Left colon (tissue), 2 donors: ENCODE data around the gene TRIM72. TPM values are rescaled to one million over a fixed set of nuclear protein-coding genes. Genes with fewer than 3 reads are reported as not detected.
"Not testable (repeated sequence)": the region's sequence is repeated elsewhere in the genome, so short reads cannot be mapped to it uniquely, and the experiment has no call there.

Experiments
- ATAC-seq: fragments of 200-7000 bp; cut with Tn5 transposase; one replicate; pipeline ENCODE4 v1.9.1; 2020; ENCODE audit warnings: mild to moderate bottlenecking, moderate library complexity
- DNase-seq, 2 donors: peaks; one replicate each; pipeline ENCODE4 v3.0.0-alpha.2; 2020
- intact Hi-C, 2 donors: fragments of 100-400 bp; cut with DNase I in 1 of 2; cut with micrococcal nuclease in 1 of 2; formaldehyde crosslinking; loops; one replicate each; pipeline versions ENCODE4 v1.11.2 to v1.14.0; 2022; cut with DNase I, micrococcal nuclease
- total RNA-seq, 2 donors: library from RNA; stranded (reverse); fragmentation: NEBNext Ultra II Directional; extraction: Animal tissue kit (Norgen Biotek cat#: 25700); gene quantifications; one replicate each; pipeline ENCODE4 v1.2.1, GENCODE V29; 2021
- donor health status: DM: no; HTN: no; CAD: no.
- donor health status: DM: yes; HTN: yes; CAD: no.

The TRIM72 gene
- total RNA-seq, 2 donors from 2014 or later: not detected

- ATAC-seq: no peak
- no peak for DNase-seq
- intact Hi-C loops: no loop called here
These were observed 57.8 kb downstream of the TRIM72 start for GRCh38 chr16:31271621-31272190.

DNA sequence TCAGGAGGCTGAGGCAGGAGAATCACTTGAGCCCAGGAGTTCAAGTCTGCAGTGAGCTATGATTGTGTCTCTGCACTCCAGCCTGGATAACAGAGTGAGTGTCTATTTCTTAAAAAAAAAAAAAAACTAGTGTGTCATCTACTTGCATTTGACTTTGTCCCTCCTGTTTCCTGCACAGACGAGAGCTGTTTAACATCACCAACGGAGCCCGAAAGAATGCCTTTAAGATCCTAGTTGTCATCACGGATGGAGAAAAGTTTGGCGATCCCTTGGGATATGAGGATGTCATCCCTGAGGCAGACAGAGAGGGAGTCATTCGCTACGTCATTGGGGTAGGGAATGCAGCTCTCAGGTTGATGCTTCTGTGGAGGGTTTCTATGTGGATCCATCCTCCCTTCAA, 59.3 kb downstream of the TRIM72 start:
- ATAC-seq (no peak), DNase-seq (no peak)

DNA sequence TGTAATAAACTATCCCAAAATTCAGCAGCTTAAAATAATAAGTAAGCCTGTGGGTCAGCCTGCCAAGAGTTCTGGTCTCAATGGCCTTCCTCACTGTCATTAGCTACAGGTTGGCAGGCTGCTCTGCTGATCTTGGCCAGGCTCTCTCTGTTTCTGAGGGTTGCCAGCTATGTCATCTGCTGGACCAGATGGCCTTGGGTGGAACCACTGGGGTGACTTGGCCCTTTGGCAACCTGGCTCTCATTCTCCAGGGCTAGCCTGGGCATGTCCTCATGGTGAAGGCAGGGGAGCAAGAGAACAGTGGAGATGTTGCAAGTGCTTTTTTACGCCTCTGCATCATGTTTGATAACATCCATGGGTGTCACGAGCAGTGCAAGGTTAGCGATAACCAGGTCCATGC, 59.8 kb downstream of the TRIM72 start:
- DNase-seq (no peak), ATAC-seq (no peak)
- intact Hi-C loops: no loop called here

More for the DNA sequence above, 59.3 kb downstream of the TRIM72 start:
- intact Hi-C loops: no loop called here

DNA sequence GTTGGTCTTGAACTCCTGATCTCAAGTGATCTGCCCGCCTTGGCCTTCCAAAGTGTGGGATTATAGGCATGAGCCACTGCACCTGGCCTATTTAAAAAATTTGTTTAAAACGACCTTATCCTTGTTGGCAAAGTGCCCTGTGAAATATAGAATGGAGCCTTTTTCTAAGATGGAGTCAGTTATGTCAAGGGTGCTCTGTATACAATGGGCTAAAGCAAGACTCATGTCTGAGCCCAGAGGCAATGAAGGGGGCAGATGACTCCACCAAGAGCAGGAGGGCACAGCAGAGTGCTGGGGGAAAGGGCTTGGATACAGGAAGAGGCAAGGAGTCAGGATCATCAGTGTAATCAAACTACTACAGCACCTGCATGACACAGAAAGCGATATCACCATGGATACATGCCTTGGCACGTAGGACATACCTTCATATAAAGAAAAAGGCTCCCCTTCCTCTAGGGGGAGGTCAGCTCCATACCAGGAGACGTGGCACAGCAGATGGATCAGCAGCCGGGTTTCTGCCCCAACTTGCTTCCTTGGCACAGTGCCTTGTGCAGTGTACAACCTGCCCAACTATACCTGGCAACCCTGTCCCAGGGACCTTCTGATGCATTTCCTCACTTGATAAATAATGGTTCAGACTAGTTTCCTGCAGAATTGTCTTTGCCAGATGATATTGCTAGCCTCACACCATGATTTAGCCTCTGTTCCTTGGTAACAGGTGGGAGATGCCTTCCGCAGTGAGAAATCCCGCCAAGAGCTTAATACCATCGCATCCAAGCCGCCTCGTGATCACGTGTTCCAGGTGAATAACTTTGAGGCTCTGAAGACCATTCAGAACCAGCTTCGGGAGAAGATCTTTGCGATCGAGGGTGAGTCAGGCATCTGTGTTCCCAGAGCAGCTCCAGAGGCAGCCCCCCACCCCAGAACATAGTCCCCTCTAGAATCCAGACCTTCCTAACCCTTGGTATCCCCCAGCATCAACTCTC, 61.2 kb downstream of the TRIM72 start:
- ATAC-seq (no peak), DNase-seq (no peak)
- intact Hi-C loops: no loop called here

- intact Hi-C loops: no loop called here
- DNase-seq (no peak), ATAC-seq (no peak)
These were observed 62.7 kb downstream of the TRIM72 start for GRCh38 chr16:31276600-31276999.

DNA sequence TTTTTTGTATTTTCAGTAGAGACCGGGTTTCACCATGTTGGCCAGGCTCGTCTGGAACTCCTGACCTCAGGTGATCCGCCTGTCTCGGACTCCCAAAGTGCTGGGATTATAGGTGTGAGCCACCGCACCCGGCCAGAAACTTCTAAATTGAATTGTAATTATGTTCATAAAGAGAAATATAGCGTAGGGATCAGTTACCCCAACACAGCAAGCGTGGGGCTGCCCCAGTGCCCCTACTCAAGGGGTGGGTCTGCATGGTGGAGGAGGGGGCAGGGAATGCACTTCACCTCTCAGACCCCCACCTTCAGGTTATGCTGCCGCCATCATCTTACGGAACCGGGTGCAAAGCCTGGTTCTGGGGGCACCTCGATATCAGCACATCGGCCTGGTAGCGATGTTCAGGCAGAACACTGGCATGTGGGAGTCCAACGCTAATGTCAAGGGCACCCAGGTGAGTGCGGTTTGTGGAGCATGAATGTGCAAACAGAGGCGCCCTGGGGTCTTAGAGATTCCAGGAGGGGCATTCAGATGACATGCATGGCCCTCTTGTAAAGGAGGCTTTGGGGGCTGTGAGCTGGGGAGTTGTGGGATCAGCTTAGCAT, 63.8 kb downstream of the TRIM72 start:
- intact Hi-C loops: no loop called here
- ATAC-seq: no peak
- DNase-seq: no peak

GRCh38 chr16:31278853-31279252, 64.9 kb downstream of the TRIM72 start:
- ATAC-seq, intact Hi-C loops, DNase-seq: not testable (repeated sequence)

Other genes starting within 250 kb of the TRIM72 start
- gene HSD3B7, start 228.9 kb upstream of the TRIM72 start, total RNA-seq: 10 to 100 TPM; 16.9 to 27.2 TPM
- under 1 TPM; 0.75 to 0.79 TPM for gene STX1B, start 203.5 kb upstream of the TRIM72 start, total RNA-seq
- 10 to 100 TPM; 66.9 to 83.3 TPM for gene STX4, start 180.6 kb upstream of the TRIM72 start, total RNA-seq
- gene ZNF668, start 139.9 kb upstream of the TRIM72 start, total RNA-seq: 10 to 100 TPM in 1 of 2 donors, 1 to 10 TPM in 1; 6.9 to 10.9 TPM
- 10 to 100 TPM; 15.3 to 17.3 TPM for gene ZNF646, start 139.7 kb upstream of the TRIM72 start, total RNA-seq
- gene PRSS53, start 125.2 kb upstream of the TRIM72 start, total RNA-seq: 1 to 10 TPM in 1 of 2 donors, under 1 TPM in 1; 0.61 to 1.1 TPM
- gene VKORC1, start 119.3 kb upstream of the TRIM72 start, total RNA-seq: 10 to 100 TPM; 28.7 to 40.5 TPM
- gene BCKDK, start 105.7 kb upstream of the TRIM72 start, total RNA-seq: 10 to 100 TPM; 34.6 to 36.3 TPM
- 10 to 100 TPM; 61.6 to 76.0 TPM for gene KAT8, start 96.5 kb upstream of the TRIM72 start, total RNA-seq
- 100 to 1,000 TPM; 409 to 428 TPM for gene PRSS8, start 78.4 kb upstream of the TRIM72 start, total RNA-seq
- 1 to 10 TPM; 8.1 to 9.7 TPM for gene PRSS36, start 64.1 kb upstream of the TRIM72 start, total RNA-seq
- gene FUS, start 34.0 kb upstream of the TRIM72 start, total RNA-seq: 100 to 1,000 TPM; 158 to 173 TPM
- 10 to 100 TPM; 83.0 to 93.8 TPM for gene PYCARD, start 11.4 kb upstream of the TRIM72 start, total RNA-seq
- not detected for gene PYDC1, start 3.0 kb downstream of the TRIM72 start, total RNA-seq
- gene ITGAM, start 45.9 kb downstream of the TRIM72 start, total RNA-seq: 1 to 10 TPM; 2.6 to 6.9 TPM
- 1 to 10 TPM; 1.6 to 3.8 TPM for gene ITGAX, start 141.1 kb downstream of the TRIM72 start, total RNA-seq
- under 1 TPM in 1 of 2 donors, not detected in 1; 0.11 TPM for gene ITGAD, start 179.2 kb downstream of the TRIM72 start, total RNA-seq
- gene COX6A2, start 214.2 kb downstream of the TRIM72 start, total RNA-seq: not detected
- gene ZNF843, start 228.7 kb downstream of the TRIM72 start, total RNA-seq: under 1 TPM; 0.31 to 0.39 TPM
- gene ARMC5, start 245.4 kb downstream of the TRIM72 start, total RNA-seq: 1 to 10 TPM; 7.0 to 8.5 TPM